Measurements from ENCODE around the gene GRIN1. TPM values are rescaled to one million over a fixed set of nuclear protein-coding genes. Genes with fewer than 3 reads are reported as not detected.

Gene GRIN1
- total RNA-seq, 4 donors from 2014 or later = not detected

DNA sequence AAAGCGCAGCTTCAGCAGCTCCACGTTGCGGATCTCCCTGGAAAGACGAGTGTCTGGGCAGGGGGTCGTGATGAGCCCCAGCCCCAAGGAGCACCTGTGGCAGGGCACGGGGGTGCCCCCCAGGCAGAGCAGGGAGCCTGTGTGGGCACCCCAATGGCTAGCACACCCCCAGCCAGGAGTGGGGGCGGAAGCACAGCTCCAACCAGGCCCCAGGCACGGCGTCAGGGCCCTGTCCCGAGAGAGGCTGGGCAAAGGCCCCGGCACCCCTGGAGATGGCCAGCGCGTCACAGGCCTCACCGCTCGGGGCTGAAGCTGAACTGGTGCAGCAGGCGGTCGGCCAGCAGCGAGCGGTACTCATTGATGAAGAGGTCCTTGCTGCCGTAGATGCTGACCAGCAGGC, 41.5 kb downstream of the GRIN1 start:
- TF ChIP-seq CTCF (IDR thresholded peaks at IDR 0.05; ENCODE audit: low read depth) = no peak

GRCh38 chr9:137181680-137182079, 42.7 kb downstream of the GRIN1 start:
- TF ChIP-seq CTCF (IDR thresholded peaks at IDR 0.05; ENCODE audit: low read depth) = no peak

DNA sequence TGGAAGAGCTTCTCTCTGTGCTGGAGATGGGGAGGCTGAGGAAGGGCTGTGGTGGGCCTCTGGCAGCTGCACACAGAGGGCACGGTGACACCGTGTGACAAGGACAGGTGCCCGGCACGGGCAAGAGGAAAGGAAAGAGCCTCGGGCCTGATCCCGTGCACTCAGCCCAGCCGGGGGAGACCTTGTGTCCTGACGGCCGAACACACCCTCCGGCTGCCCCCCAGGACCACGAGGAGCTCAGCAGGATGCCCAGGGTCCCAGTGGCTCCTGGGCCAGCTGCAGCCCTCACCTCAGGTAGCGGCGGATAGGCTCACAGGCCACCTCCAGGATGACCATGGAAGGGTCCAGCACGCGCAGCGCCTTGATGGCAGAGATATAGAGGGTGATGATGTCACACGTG, 43.9 kb downstream of the GRIN1 start:
- TF ChIP-seq CTCF (IDR thresholded peaks at IDR 0.05; ENCODE audit: low read depth) = no peak

DNA sequence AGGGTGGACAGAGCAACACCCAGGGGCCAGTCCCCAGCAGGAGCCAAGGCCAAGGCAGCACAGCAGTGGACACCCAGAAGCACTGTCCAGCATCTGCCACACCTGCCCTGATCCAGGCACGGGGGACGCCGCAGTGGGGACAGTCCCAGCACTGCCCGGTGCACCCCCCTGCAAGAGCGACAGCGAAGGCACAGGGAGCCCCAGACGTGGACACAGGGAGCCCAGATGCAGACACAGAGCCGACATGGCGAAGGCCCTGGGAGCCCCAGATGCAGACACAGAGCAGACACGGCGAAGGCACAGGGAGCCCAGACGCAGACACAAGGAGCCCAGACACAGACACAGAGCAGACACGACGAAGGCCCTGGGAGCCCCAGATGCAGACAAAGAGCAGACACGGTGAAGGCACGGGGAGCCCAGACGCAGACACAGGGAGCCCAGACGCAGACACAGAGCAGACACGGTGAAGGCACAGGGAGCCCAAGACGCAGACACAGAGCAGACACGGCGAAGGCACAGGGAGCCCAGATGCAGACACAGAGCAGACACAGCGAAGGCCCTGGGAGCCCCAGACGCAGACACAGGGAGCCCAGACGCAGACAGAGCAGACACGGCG, 45.1 kb downstream of the GRIN1 start:
- no peak for TF ChIP-seq CTCF (IDR thresholded peaks at IDR 0.05; ENCODE audit: low read depth)

DNA sequence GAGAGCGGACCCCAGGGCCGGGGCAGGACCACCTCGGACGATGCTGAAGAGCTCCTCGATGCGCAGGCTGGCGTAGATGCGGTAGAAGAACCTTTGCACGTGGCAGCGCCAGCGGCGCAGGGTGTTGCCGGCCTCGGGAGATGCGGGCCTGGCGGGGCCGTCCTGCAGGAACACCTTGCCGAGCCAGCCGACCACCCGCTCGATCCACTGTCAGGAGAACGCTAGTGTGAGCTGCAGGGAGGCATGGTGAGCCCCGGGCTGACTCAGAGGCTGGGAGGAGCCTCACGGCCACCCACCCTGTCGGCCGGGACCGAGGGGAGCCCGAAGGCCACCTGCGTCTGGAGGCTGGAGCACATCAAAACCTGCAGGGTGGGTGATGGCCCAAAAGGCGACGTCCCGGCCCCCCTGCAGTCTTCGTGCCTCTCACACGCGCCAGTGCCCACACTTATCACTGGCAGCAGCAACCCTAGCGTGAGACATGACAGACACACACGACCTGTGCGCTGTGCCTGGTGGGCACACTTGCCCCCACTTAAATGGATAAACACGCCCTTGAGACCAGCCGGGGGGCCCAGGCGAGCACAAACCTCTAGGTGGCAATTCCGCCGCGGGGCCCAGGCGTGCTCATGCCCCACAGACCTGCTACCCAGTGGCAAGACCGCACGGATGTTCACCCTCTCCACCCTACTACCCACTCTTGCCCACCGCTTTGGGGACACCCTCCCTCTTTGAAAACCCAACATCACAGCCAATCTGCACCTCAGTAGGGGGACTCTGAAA, 46.1 kb downstream of the GRIN1 start:
- TF ChIP-seq CTCF (IDR thresholded peaks at IDR 0.05; ENCODE audit: low read depth) = no peak

DNA sequence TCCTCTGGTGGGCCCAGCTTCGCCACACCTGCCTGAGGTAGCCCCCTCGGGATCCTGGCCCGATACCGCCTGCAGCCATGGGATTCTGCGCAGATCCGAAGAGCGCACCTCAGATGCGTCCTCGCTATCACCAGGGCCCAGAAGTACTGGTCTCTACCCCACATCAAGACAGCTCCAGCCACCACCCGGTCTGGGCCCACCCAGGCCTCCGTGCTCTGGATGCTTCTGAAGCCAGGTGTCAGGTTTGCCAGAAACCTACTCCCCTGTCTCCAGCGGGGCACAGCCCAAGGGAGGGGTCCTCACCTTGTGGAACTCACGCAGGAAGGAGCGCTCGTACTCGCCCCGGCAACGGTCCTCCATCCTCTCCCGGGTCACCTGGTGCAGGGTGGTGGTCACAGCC, 47.0 kb downstream of the GRIN1 start:
- TF ChIP-seq CTCF (IDR thresholded peaks at IDR 0.05; ENCODE audit: low read depth) = no peak

- TF ChIP-seq CTCF (IDR thresholded peaks at IDR 0.05; ENCODE audit: low read depth) = no peak
These were observed 47.4 kb downstream of the GRIN1 start for GRCh38 chr9:137186385-137186784.

Measured in subcutaneous adipose tissue (tissue), 4 donors.